GM23248 (cell line): ENCODE results near the gene ZNF808. TPM values are rescaled to one million over a fixed set of nuclear protein-coding genes. Genes with fewer than 3 reads are reported as not detected.
"Not testable (repeated sequence)": the region's sequence is repeated elsewhere in the genome, so short reads cannot be mapped to it uniquely, and the experiment has no call there.

Experiments
- DNase-seq: peaks from one replicate; pipeline ENCODE4 v3.0.0-alpha.2; 2015
- H2AFZ ChIP-seq: fragments of 200-600 bp; sonication (generic); 2 replicates; pipeline ENCODE4 v1.6.1; 2016; ENCODE audit warnings: antibody characterized with exemption
- H3F3A ChIP-seq: fragments of 200-600 bp; sonication (generic); 2 replicates; pipeline ENCODE4 v1.6.1; 2016; ENCODE audit warnings: mild to moderate bottlenecking, antibody characterized with exemption, mixed run types; ENCODE audit not compliant: insufficient read depth
- H3K27ac ChIP-seq: fragments of 200-600 bp; sonication (generic); 2 replicates; pipeline ENCODE4 v1.5.1; 2016; ENCODE audit warnings: mild to moderate bottlenecking
- H3K27me3 ChIP-seq: fragments of 200-600 bp; sonication (generic); replicated peaks from 2 replicates; pipeline ENCODE4 v1.6.1; 2016; ENCODE audit warnings: mild to moderate bottlenecking; ENCODE audit not compliant: insufficient read depth
- H3K36me3 ChIP-seq: fragments of 200-600 bp; sonication (generic); 2 replicates; pipeline ENCODE4 v1.6.1; 2016; ENCODE audit warnings: low read depth, mild to moderate bottlenecking
- H3K4me1 ChIP-seq: fragments of 200-600 bp; sonication (generic); 2 replicates; pipeline ENCODE4 v1.6.1; 2016; ENCODE audit warnings: mild to moderate bottlenecking; ENCODE audit not compliant: insufficient read depth
- H3K4me2 ChIP-seq: fragments of 200-600 bp; sonication (generic); one replicate; pipeline ENCODE4 v1.6.1; 2016; ENCODE audit warnings: mild to moderate bottlenecking; ENCODE audit not compliant: unreplicated experiment
- H3K4me3 ChIP-seq: fragments of 200-600 bp; sonication (generic); 2 replicates; pipeline ENCODE4 v1.5.1; 2016; ENCODE audit warnings: mild to moderate bottlenecking
- H3K79me2 ChIP-seq: fragments of 200-600 bp; sonication (generic); 2 replicates; pipeline ENCODE4 v1.6.1; 2016; ENCODE audit warnings: mild to moderate bottlenecking; ENCODE audit not compliant: insufficient read depth
- H3K9ac ChIP-seq: fragments of 200-600 bp; sonication (generic); 2 replicates; pipeline ENCODE4 v1.6.1; 2016; ENCODE audit warnings: mild to moderate bottlenecking
- H3K9me2 ChIP-seq: fragments of 200-600 bp; sonication (generic); 2 replicates; pipeline ENCODE4 v1.6.1; 2016; ENCODE audit warnings: mixed run types, mild to moderate bottlenecking, moderate library complexity; ENCODE audit not compliant: insufficient read depth
- H3K9me3 ChIP-seq: fragments of 200-600 bp; sonication (generic); one replicate; pipeline ENCODE4 v1.6.1; 2017; ENCODE audit warnings: low read depth
- H4K20me1 ChIP-seq: fragments of 200-600 bp; sonication (generic); 2 replicates; pipeline ENCODE4 v1.6.0; 2016; ENCODE audit not compliant: insufficient read depth
- EZH2 ChIP-seq: fragments of 200-600 bp; sonication (generic); IDR thresholded peaks from 2 replicates; pipeline ENCODE4 v1.6.1; 2018; ENCODE audit warnings: antibody characterized with exemption, mild to moderate bottlenecking; ENCODE audit not compliant: insufficient read depth, poor library complexity, severe bottlenecking
- EZH2phosphoT487 ChIP-seq: fragments of 200-600 bp; sonication (generic); IDR thresholded peaks from 2 replicates; pipeline ENCODE4 v1.6.1; 2018; ENCODE audit warnings: antibody characterized with exemption, moderate library complexity, mild to moderate bottlenecking, low read depth; ENCODE audit not compliant: insufficient read depth
- WGBS, 2 experiments: methylation state at CpG; one replicate each; pipeline ENCODE4 v1.1.6; 2015 to 2017; ENCODE audit warnings: low lambda C conversion rate in 2 of 2, low coverage in 1 of 2; ENCODE audit errors: missing lambda C conversion rate in 2 of 2; 5-methylcytosine and 5-hydroxymethylcytosine counted together
- in situ Hi-C: fragments of 300-500 bp; cut with MboI; formaldehyde crosslinking; loops from 2 replicates; pipeline ENCODE4 v1.15.0; 2020
- polyA plus RNA-seq: library from polyadenylated mRNA; unstranded; fragments of >200 nt; fragmentation: Nextera tagmentation; extraction: Ambion mirVana; gene quantifications from 2 replicates; pipeline ENCODE4 v1.2.1, GENCODE V29; 2016
- total RNA-seq: library from RNA; depleted of rRNA; stranded (reverse); fragments of >200 nt; shearing (Covaris generic); gene quantifications from 2 replicates; pipeline ENCODE4 v1.2.3, GENCODE V29; 2014

The ZNF808 gene
- total and polyA plus RNA-seq, 2 experiments from 2014 or later: 2.9 to 7.9 TPM

DNA sequence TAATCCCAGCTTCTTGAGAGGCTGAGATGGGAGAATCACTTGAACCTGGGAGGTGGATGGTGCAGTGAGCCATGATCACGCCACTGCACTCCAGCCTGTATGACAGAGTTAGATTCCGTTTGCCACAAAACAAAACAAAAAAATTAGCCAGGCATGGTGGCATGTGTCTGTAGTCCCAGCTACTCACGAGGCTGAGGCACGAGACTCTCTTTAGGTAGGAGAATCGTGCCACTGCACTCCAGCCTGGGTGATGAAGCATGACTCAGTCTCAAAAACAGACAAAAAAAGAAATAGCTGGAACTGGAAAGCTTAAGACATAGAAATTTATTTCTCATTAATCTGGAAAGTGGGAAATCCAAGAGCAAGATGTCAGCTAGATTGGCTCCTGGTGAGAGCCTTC is 20.2 kb upstream of the ZNF808 start:
- H3K79me2 ChIP-seq: no peaks in the 10 kb centered on the region
- no peak for TF ChIP-seq EZH2phosphoT487
- no peak for TF ChIP-seq EZH2
- H3K27ac ChIP-seq: no peak overlapping the region
- no peaks in the 10 kb centered on the region for H3K9me2 ChIP-seq
- no peaks in the 10 kb centered on the region for H3K27me3 ChIP-seq
- in situ Hi-C loops: no loop called here
- no peak overlapping the region for H2AFZ ChIP-seq
- H3F3A ChIP-seq: no peaks in the 10 kb centered on the region
- H3K4me3 ChIP-seq: no peak overlapping the region
- DNase-seq: no peak
- H4K20me1 ChIP-seq: no peaks in the 10 kb centered on the region
- no peaks in the 10 kb centered on the region for H3K4me1 ChIP-seq
- H3K4me2 ChIP-seq: no peak overlapping the region
- peaks cover 11% of the 10 kb centered on the region for H3K36me3 ChIP-seq
- 73 to 82% methylated on average over 5 of the region's 5 CpGs for WGBS, 2 experiments
- H3K9me3 ChIP-seq: no peaks in the 10 kb centered on the region
- H3K9ac ChIP-seq: no peak overlapping the region

- Histone ChIP-seq H3K9me2 (no peaks in the 10 kb centered on the region), H3K27ac (no peak overlapping the region), H2AFZ (no peak overlapping the region), H3K27me3 (no peaks in the 10 kb centered on the region), H3K4me3 (no peak overlapping the region), H3K79me2 (no peaks in the 10 kb centered on the region), H3F3A (no peaks in the 10 kb centered on the region), H3K36me3 (peaks cover 9% of the 10 kb centered on the region; the same call in 1 of the 2 replicates), H3K9ac (no peak overlapping the region), H3K4me2 (no peak overlapping the region), H3K4me1 (no peaks in the 10 kb centered on the region), H4K20me1 (no peaks in the 10 kb centered on the region), H3K9me3 (no peaks in the 10 kb centered on the region)
- WGBS, 2 experiments: 49 to 50% methylated on average over 5 of the region's 5 CpGs
- in situ Hi-C loops: no loop called here
- TF ChIP-seq EZH2phosphoT487 (no peak), EZH2 (no peak)
- no peak for DNase-seq
These were observed 11.3 kb upstream of the ZNF808 start for GRCh38 chr19:52516191-52516590.

GRCh38 chr19:52518646-52519045 is 8.8 kb upstream of the ZNF808 start:
- Histone ChIP-seq H2AFZ (no peak overlapping the region), H3K27ac (no peak overlapping the region), H3K27me3 (no peaks in the 10 kb centered on the region), H3K9ac (no peak overlapping the region), H3K4me2 (no peak overlapping the region), H3K79me2 (no peaks in the 10 kb centered on the region), H3K4me3 (no peak overlapping the region), H3K9me2 (no peaks in the 10 kb centered on the region), H3F3A (no peaks in the 10 kb centered on the region), H3K4me1 (no peaks in the 10 kb centered on the region), H3K36me3 (no peaks in the 10 kb centered on the region), H4K20me1 (no peaks in the 10 kb centered on the region), H3K9me3 (no peaks in the 10 kb centered on the region)
- WGBS, 2 experiments: 24 to 35% methylated on average over 2 of the region's 2 CpGs
- no peak for DNase-seq
- in situ Hi-C loops: no loop called here
- no peak for TF ChIP-seq EZH2
- TF ChIP-seq EZH2phosphoT487: no peak

DNA sequence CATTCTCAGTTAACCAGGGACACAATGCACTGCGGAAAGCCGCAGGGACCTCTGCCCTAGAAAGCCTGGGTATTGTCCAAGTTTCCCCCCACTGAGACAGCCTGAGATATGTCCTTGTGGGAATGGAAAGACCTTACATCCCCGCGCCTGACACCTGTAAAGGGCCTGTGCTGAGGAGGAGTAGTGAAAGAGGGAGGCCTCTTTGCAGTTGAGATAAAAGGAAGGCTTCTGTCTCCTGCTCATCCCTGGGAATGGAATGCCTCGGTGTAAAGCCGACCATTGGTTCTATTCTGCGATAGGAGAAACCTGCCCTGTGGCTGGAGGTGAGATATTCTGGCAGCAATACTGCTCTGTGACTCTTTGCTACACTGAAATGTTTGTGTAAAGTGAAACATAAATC is 8.3 kb upstream of the ZNF808 start:
- H4K20me1 ChIP-seq, H3K4me3 ChIP-seq, H3K4me2 ChIP-seq, H3K27ac ChIP-seq, DNase-seq, H3K9me3 ChIP-seq, H3K4me1 ChIP-seq, H3K27me3 ChIP-seq, H3K79me2 ChIP-seq, H3F3A ChIP-seq, H3K36me3 ChIP-seq, H2AFZ ChIP-seq, H3K9ac ChIP-seq, in situ Hi-C loops, H3K9me2 ChIP-seq: not testable (repeated sequence)
- WGBS, 2 experiments: 35 to 46% methylated on average over 7 of the region's 7 CpGs

DNA sequence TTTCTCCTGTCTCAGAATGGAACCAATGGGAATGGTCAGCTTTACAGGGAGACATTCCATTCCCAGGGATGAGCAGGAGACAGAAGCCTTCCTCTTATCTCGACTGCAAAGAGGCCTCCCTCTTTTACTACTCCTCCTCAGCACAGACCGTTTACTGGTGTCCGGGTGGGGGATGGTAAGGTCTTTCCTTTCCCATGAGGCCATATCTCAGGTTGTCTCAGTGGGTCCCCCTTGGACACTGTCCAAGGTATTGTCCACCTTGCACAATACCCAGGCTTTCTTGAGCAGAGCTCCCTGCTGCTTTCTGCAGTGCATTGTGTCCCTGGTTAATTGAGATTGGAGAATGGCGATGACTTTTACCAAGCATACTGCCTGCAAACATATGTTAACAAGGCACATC is 7.5 kb upstream of the ZNF808 start:
- DNase-seq: no peak
- Histone ChIP-seq H3K4me3 (no peak overlapping the region), H3K4me1 (no peaks in the 10 kb centered on the region), H3K4me2 (no peak overlapping the region), H3K9ac (no peak overlapping the region), H3F3A (no peaks in the 10 kb centered on the region), H4K20me1 (no peaks in the 10 kb centered on the region), H3K27me3 (no peaks in the 10 kb centered on the region), H3K36me3 (no peaks in the 10 kb centered on the region), H3K79me2 (no peaks in the 10 kb centered on the region), H3K9me2 (no peaks in the 10 kb centered on the region), H3K9me3 (no peaks in the 10 kb centered on the region), H2AFZ (no peak overlapping the region), H3K27ac (no peak overlapping the region)
- in situ Hi-C loops: no loop called here
- TF ChIP-seq EZH2 (no peak), EZH2phosphoT487 (no peak)
- WGBS, 2 experiments: 12 to 21% methylated on average over 4 of the region's 4 CpGs
